HCT116 (cell line): ENCODE measurements around the gene CKM. TPM values are rescaled to one million over a fixed set of nuclear protein-coding genes. Genes with fewer than 3 reads are reported as not detected.

Experiments used
- ATAC-seq: fragments of 200-7000 bp; cut with Tn5 transposase; 2 replicates; pipeline ENCODE4 v1.9.1; 2020; ENCODE audit warnings: mild to moderate bottlenecking, moderate library complexity
- BruUV-seq: library from RNA; stranded (reverse); fragments of 400-500 nt; replicated peaks from 2 replicates; lab custom pipeline; 2021; lab: Mats Ljungman, UMichigan
- CTCF ChIA-PET: fragments of 300-600 bp; sonication (Branson Sonifier 250); formaldehyde crosslinking; loops from one replicate; lab custom pipeline; 2021; ENCODE audit warnings: antibody characterized with exemption; lab: Charles Lee
- POLR2A ChIA-PET: fragments of 300-600, 350-600 bp; sonication (Branson Sonifier 250); formaldehyde crosslinking; loops from one replicate; lab custom pipeline; 2021; ENCODE audit warnings: antibody characterized with exemption; lab: Charles Lee
- RAD21 ChIA-PET, 2 experiments: fragments of 300-600 bp; sonication (Branson Sonifier 250); formaldehyde crosslinking; loops; one replicate each; lab custom pipeline; 2023; ENCODE audit warnings: low total read pairs in 2 of 2; ENCODE audit not compliant: uncharacterized antibody in 2 of 2, unreplicated experiment in 2 of 2, low non-redundant PET in 1 of 2; lab: Charles Lee
- DNase-seq: peaks from one replicate; pipeline ENCODE4 v3.0.0-alpha.2; 2010; ENCODE audit warnings: low read depth, low spot score
- H2AFZ ChIP-seq: fragments of 200-600 bp; shearing (Covaris generic), sonication (generic); 2 replicates; pipeline ENCODE4 v1.6.1; 2017; ENCODE audit warnings: low read depth, mixed run types, mixed read lengths, antibody characterized with exemption, low read length; ENCODE audit not compliant: poor library complexity, severe bottlenecking
- H3K27ac ChIP-seq: 2 replicates; pipeline ENCODE4 v1.5.1; 2012; ENCODE audit warnings: low read depth, low read length
- H3K27me3 ChIP-seq: fragments of 200-600 bp; sonication (generic); 2 replicates; pipeline ENCODE4 v1.6.1; 2016; ENCODE audit warnings: mixed run types, low read length, mixed read lengths; ENCODE audit not compliant: insufficient read depth
- H3K36me3 ChIP-seq, 2 experiments: fragments of 200-500 bp in 1 of 2; fragments of 200-600 bp in 1 of 2; sonication (Bioruptor generic) in 1 of 2; sonication (generic) in 1 of 2; 2 replicates each; pipeline versions ENCODE4 v1.5.1 to v1.6.1; 2014 to 2016; ENCODE audit warnings: low read length in 2 of 2, inconsistent platforms in 1 of 2, mixed read lengths in 1 of 2, mixed run types in 1 of 2; ENCODE audit not compliant: insufficient read depth in 2 of 2, control insufficient read depth in 1 of 2
- H3K4me1 ChIP-seq, 2 experiments: fragments of 200-600 bp in 1 of 2; sonication (generic) in 1 of 2; 2 replicates each; pipeline versions ENCODE4 v1.5.1 to v1.6.1; 2012 to 2017; ENCODE audit warnings: low read length in 2 of 2, inconsistent platforms in 1 of 2, mild to moderate bottlenecking in 1 of 2, mixed read lengths in 1 of 2, mixed run types in 1 of 2, moderate library complexity in 1 of 2; ENCODE audit not compliant: insufficient read depth in 2 of 2, control insufficient read depth in 1 of 2
- H3K4me2 ChIP-seq: fragments of 200-600 bp; sonication (generic); 2 replicates; pipeline ENCODE4 v1.6.1; 2017; ENCODE audit warnings: mixed run types, low read length, mixed read lengths
- H3K4me3 ChIP-seq, 2 experiments: fragments of 200-600 bp in 1 of 2; sonication (generic) in 1 of 2; replicated peaks in 1 of 2; 2 replicates each; pipeline ENCODE4 v1.5.1; 2011 to 2016; ENCODE audit warnings: low read length in 2 of 2, control low read depth in 1 of 2, low read depth in 1 of 2, mild to moderate bottlenecking in 1 of 2, mixed read lengths in 1 of 2, mixed run types in 1 of 2
- H3K79me2 ChIP-seq: fragments of 200-600 bp; sonication (generic); 2 replicates; pipeline ENCODE4 v1.6.1; 2017; ENCODE audit warnings: mild to moderate bottlenecking, mixed run types, low read length, moderate library complexity, mixed read lengths; ENCODE audit not compliant: insufficient read depth
- H3K9ac ChIP-seq: fragments of 200-600 bp; sonication (generic); 2 replicates; pipeline ENCODE4 v1.6.1; 2016; ENCODE audit warnings: low read length, mixed read lengths
- H3K9me2 ChIP-seq: fragments of 200-600 bp; sonication (generic), shearing (Covaris generic); 2 replicates; pipeline ENCODE4 v1.6.1; 2017; ENCODE audit warnings: mixed run types, mild to moderate bottlenecking, moderate library complexity; ENCODE audit not compliant: insufficient read depth
- H3K9me3 ChIP-seq, 2 experiments: fragments of 200-500 bp in 1 of 2; fragments of 200-600 bp in 1 of 2; sonication (Bioruptor generic) in 1 of 2; sonication (generic) in 1 of 2; 2 replicates each; pipeline ENCODE4 v1.6.1; 2014 to 2017; ENCODE audit warnings: low read length in 2 of 2, mixed read lengths in 2 of 2, inconsistent platforms in 1 of 2, low read depth in 1 of 2, mild to moderate bottlenecking in 1 of 2, mixed run types in 1 of 2, moderate library complexity in 1 of 2; ENCODE audit not compliant: control insufficient read depth in 1 of 2, insufficient read depth in 1 of 2
- H4K20me1 ChIP-seq: fragments of 200-600 bp; sonication (generic), shearing (Covaris generic); 2 replicates; pipeline ENCODE4 v1.6.1; 2017; ENCODE audit warnings: mixed run types, mild to moderate bottlenecking, moderate library complexity; ENCODE audit not compliant: insufficient read depth
- EGR1 ChIP-seq: IDR thresholded peaks from 2 replicates; pipeline ENCODE4 v1.6.1; 2012; ENCODE audit warnings: low read depth
- EZH2 ChIP-seq: fragments of 200-600 bp; sonication (generic); IDR thresholded peaks from 2 replicates; pipeline ENCODE4 v1.6.1; 2017; ENCODE audit warnings: antibody characterized with exemption, mixed run types
- FOSL1 ChIP-seq: IDR thresholded peaks from 2 replicates; pipeline ENCODE4 v1.6.1; 2012; ENCODE audit warnings: low read depth
- JUND ChIP-seq: IDR thresholded peaks from 2 replicates; pipeline ENCODE4 v1.6.1; 2012
- POLR2AphosphoS5 ChIP-seq: IDR thresholded peaks from 2 replicates; pipeline ENCODE4 v1.6.1; 2011; ENCODE audit warnings: mild to moderate bottlenecking, low read depth, low read length, moderate library complexity
- REST ChIP-seq: IDR thresholded peaks from 2 replicates; pipeline ENCODE4 v1.6.1; 2012; ENCODE audit warnings: low read depth
- SP1 ChIP-seq: IDR thresholded peaks from 2 replicates; pipeline ENCODE4 v1.6.1; 2012; ENCODE audit warnings: low read depth
- TCF7L2 ChIP-seq: IDR thresholded peaks from 2 replicates; pipeline ENCODE4 v1.7.0; 2011; ENCODE audit warnings: borderline replicate concordance, inconsistent platforms; ENCODE audit not compliant: insufficient read depth, insufficient read length; ENCODE audit errors: extremely low read depth
- YY1 ChIP-seq: IDR thresholded peaks from 2 replicates; pipeline ENCODE4 v1.6.1; 2011; ENCODE audit warnings: low read length, low read depth, moderate library complexity, mild to moderate bottlenecking; ENCODE audit not compliant: insufficient replicate concordance; ENCODE audit errors: extremely low read depth
- ZFX ChIP-seq: fragments of 450-650 bp; IDR thresholded peaks from 2 replicates; pipeline ENCODE4 v1.6.1; 2017
- intact Hi-C: fragments of 100-400 bp; cut with micrococcal nuclease; formaldehyde crosslinking; loops from 2 replicates; pipeline ENCODE4 v1.10.0; 2022
- total RNA-seq: library from RNA; stranded (reverse); gene quantifications from one replicate; pipeline ENCODE4 v1.2.1, GENCODE V29; 2021; ENCODE audit not compliant: unreplicated experiment
- TF ChIP-seq, protein P1 (sequence below): IDR thresholded peaks from 2 replicates; pipeline ENCODE4 v1.6.1; 2012

CKM gene
- total RNA-seq, 1 experiment from 2014 or later = not detected

GRCh38 chr19:45352914-45353796, 30.5 kb upstream of the CKM start:
- H3K9me2 ChIP-seq = no peaks in the 10 kb centered on the region
- no peaks in the 10 kb centered on the region for H3K27me3 ChIP-seq
- peak; percentile 66 for ATAC-seq
- no peaks in the 10 kb centered on the region for H3K4me1 ChIP-seq
- no peak overlapping the region for H3K9ac ChIP-seq
- no peak overlapping the region for H3K4me3 ChIP-seq
- H4K20me1 ChIP-seq = no peaks in the 10 kb centered on the region
- H3K79me2 ChIP-seq = no peaks in the 10 kb centered on the region
- DNase-seq = no peak
- intact Hi-C loops = no loop called here
- CTCF ChIA-PET = no interaction called here
- no peak overlapping the region for H2AFZ ChIP-seq
- BruUV-seq = no TSS peak
- RAD21 ChIA-PET = no interaction called here
- no peaks in the 10 kb centered on the region for H3K9me3 ChIP-seq
- H3K4me2 ChIP-seq = no peak overlapping the region
- H3K36me3 ChIP-seq = peaks cover 30 to 44% of the 10 kb centered on the region in 2 experiments; a peak in 3 of 4 replicates
- no peak overlapping the region for H3K27ac ChIP-seq
- POLR2A ChIA-PET = no interaction called here
- TF ChIP-seq EGR1 = no peak
- no peak for TF ChIP-seq ZFX
- TF ChIP-seq EZH2 = no peak
- TF ChIP-seq SP1 = no peak
- no peak for TF ChIP-seq YY1
- TF ChIP-seq, protein P1, sequence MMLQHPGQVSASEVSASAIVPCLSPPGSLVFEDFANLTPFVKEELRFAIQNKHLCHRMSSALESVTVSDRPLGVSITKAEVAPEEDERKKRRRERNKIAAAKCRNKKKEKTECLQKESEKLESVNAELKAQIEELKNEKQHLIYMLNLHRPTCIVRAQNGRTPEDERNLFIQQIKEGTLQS = no peak
- no peak for TF ChIP-seq JUND
- no peak for TF ChIP-seq REST
- no peak for TF ChIP-seq POLR2AphosphoS5
- TF ChIP-seq FOSL1 = no peak
- no peak for TF ChIP-seq TCF7L2
